GM23248 (cell line): Measurements from ENCODE around the gene SDF2L1. TPM values are rescaled to one million over a fixed set of nuclear protein-coding genes. Genes with fewer than 3 reads are reported as not detected.
"Not testable (repeated sequence)": the region's sequence is repeated elsewhere in the genome, so short reads cannot be mapped to it uniquely, and the experiment has no call there.

Experiments used
- DNase-seq: peaks from one replicate; pipeline ENCODE4 v3.0.0-alpha.2; 2015
- H2AFZ ChIP-seq: fragments of 200-600 bp; sonication (generic); 2 replicates; pipeline ENCODE4 v1.6.1; 2016; ENCODE audit warnings: antibody characterized with exemption
- H3F3A ChIP-seq: fragments of 200-600 bp; sonication (generic); 2 replicates; pipeline ENCODE4 v1.6.1; 2016; ENCODE audit warnings: mild to moderate bottlenecking, antibody characterized with exemption, mixed run types; ENCODE audit not compliant: insufficient read depth
- H3K27ac ChIP-seq: fragments of 200-600 bp; sonication (generic); 2 replicates; pipeline ENCODE4 v1.5.1; 2016; ENCODE audit warnings: mild to moderate bottlenecking
- H3K27me3 ChIP-seq: fragments of 200-600 bp; sonication (generic); replicated peaks from 2 replicates; pipeline ENCODE4 v1.6.1; 2016; ENCODE audit warnings: mild to moderate bottlenecking; ENCODE audit not compliant: insufficient read depth
- H3K36me3 ChIP-seq: fragments of 200-600 bp; sonication (generic); 2 replicates; pipeline ENCODE4 v1.6.1; 2016; ENCODE audit warnings: low read depth, mild to moderate bottlenecking
- H3K4me1 ChIP-seq: fragments of 200-600 bp; sonication (generic); 2 replicates; pipeline ENCODE4 v1.6.1; 2016; ENCODE audit warnings: mild to moderate bottlenecking; ENCODE audit not compliant: insufficient read depth
- H3K4me2 ChIP-seq: fragments of 200-600 bp; sonication (generic); one replicate; pipeline ENCODE4 v1.6.1; 2016; ENCODE audit warnings: mild to moderate bottlenecking; ENCODE audit not compliant: unreplicated experiment
- H3K4me3 ChIP-seq: fragments of 200-600 bp; sonication (generic); 2 replicates; pipeline ENCODE4 v1.5.1; 2016; ENCODE audit warnings: mild to moderate bottlenecking
- H3K79me2 ChIP-seq: fragments of 200-600 bp; sonication (generic); 2 replicates; pipeline ENCODE4 v1.6.1; 2016; ENCODE audit warnings: mild to moderate bottlenecking; ENCODE audit not compliant: insufficient read depth
- H3K9ac ChIP-seq: fragments of 200-600 bp; sonication (generic); 2 replicates; pipeline ENCODE4 v1.6.1; 2016; ENCODE audit warnings: mild to moderate bottlenecking
- H3K9me2 ChIP-seq: fragments of 200-600 bp; sonication (generic); 2 replicates; pipeline ENCODE4 v1.6.1; 2016; ENCODE audit warnings: mixed run types, mild to moderate bottlenecking, moderate library complexity; ENCODE audit not compliant: insufficient read depth
- H3K9me3 ChIP-seq: fragments of 200-600 bp; sonication (generic); one replicate; pipeline ENCODE4 v1.6.1; 2017; ENCODE audit warnings: low read depth
- H4K20me1 ChIP-seq: fragments of 200-600 bp; sonication (generic); 2 replicates; pipeline ENCODE4 v1.6.0; 2016; ENCODE audit not compliant: insufficient read depth
- EZH2 ChIP-seq: fragments of 200-600 bp; sonication (generic); IDR thresholded peaks from 2 replicates; pipeline ENCODE4 v1.6.1; 2018; ENCODE audit warnings: antibody characterized with exemption, mild to moderate bottlenecking; ENCODE audit not compliant: insufficient read depth, poor library complexity, severe bottlenecking
- EZH2phosphoT487 ChIP-seq: fragments of 200-600 bp; sonication (generic); IDR thresholded peaks from 2 replicates; pipeline ENCODE4 v1.6.1; 2018; ENCODE audit warnings: antibody characterized with exemption, moderate library complexity, mild to moderate bottlenecking, low read depth; ENCODE audit not compliant: insufficient read depth
- WGBS, 2 experiments: methylation state at CpG; one replicate each; pipeline ENCODE4 v1.1.6; 2015 to 2017; ENCODE audit warnings: low lambda C conversion rate in 2 of 2, low coverage in 1 of 2; ENCODE audit errors: missing lambda C conversion rate in 2 of 2; 5-methylcytosine and 5-hydroxymethylcytosine counted together
- in situ Hi-C: fragments of 300-500 bp; cut with MboI; formaldehyde crosslinking; loops from 2 replicates; pipeline ENCODE4 v1.15.0; 2020
- polyA plus RNA-seq: library from polyadenylated mRNA; unstranded; fragments of >200 nt; fragmentation: Nextera tagmentation; extraction: Ambion mirVana; gene quantifications from 2 replicates; pipeline ENCODE4 v1.2.1, GENCODE V29; 2016
- total RNA-seq: library from RNA; depleted of rRNA; stranded (reverse); fragments of >200 nt; shearing (Covaris generic); gene quantifications from 2 replicates; pipeline ENCODE4 v1.2.3, GENCODE V29; 2014

SDF2L1 gene
- total and polyA plus RNA-seq, 2 experiments from 2014 or later, result 33.9 to 37.2 TPM

GRCh38 chr22:21634844-21635243, 7.3 kb upstream of the SDF2L1 start:
- Histone ChIP-seq H3K9me3 (no peaks in the 10 kb centered on the region), H3K9me2 (no peaks in the 10 kb centered on the region), H3K4me3 (no peak overlapping the region), H2AFZ (no peak overlapping the region), H3K4me2 (no peak overlapping the region), H3K9ac (no peak overlapping the region), H3K4me1 (no peaks in the 10 kb centered on the region), H4K20me1 (no peaks in the 10 kb centered on the region), H3K27me3 (no peaks in the 10 kb centered on the region), H3K79me2 (no peaks in the 10 kb centered on the region), H3K36me3 (no peaks in the 10 kb centered on the region), H3K27ac (no peak overlapping the region), H3F3A (no peaks in the 10 kb centered on the region)
- TF ChIP-seq EZH2 (no peak), EZH2phosphoT487 (no peak)
- WGBS, 2 experiments, result 89 to 93% methylated on average over 19 of the region's 19 CpGs
- no peak for DNase-seq
- in situ Hi-C loops, result loop anchor here (25.0 kb wide), 1 partner anchor 173 kb away; the partner anchor contains the start of gene TMEM191C

- H3K4me2 ChIP-seq, result no peak overlapping the region
- no peak for DNase-seq
- no peaks in the 10 kb centered on the region for H3K27me3 ChIP-seq
- no peaks in the 10 kb centered on the region for H3K79me2 ChIP-seq
- 70 to 71% methylated on average over 15 of the region's 15 CpGs for WGBS, 2 experiments
- TF ChIP-seq EZH2phosphoT487 (no peak), EZH2 (no peak)
- no peaks in the 10 kb centered on the region for H3K9me2 ChIP-seq
- H3K4me1 ChIP-seq, result no peaks in the 10 kb centered on the region
- no peaks in the 10 kb centered on the region for H3K9me3 ChIP-seq
- H3F3A ChIP-seq, result no peaks in the 10 kb centered on the region
- H3K36me3 ChIP-seq, result no peaks in the 10 kb centered on the region
- no peak overlapping the region for H3K27ac ChIP-seq
- in situ Hi-C loops, result loop anchor here (25.0 kb wide), 1 partner anchor 174 kb away; the partner anchor contains the start of gene TMEM191C
- no peak overlapping the region for H3K4me3 ChIP-seq
- H4K20me1 ChIP-seq, result no peaks in the 10 kb centered on the region
- no peak overlapping the region for H3K9ac ChIP-seq
- no peak overlapping the region for H2AFZ ChIP-seq
These were observed 6.2 kb upstream of the SDF2L1 start for GRCh38 chr22:21635771-21636510.

- TF ChIP-seq EZH2 (no peak), EZH2phosphoT487 (no peak)
- H3K9ac ChIP-seq, result no peak overlapping the region
- no peaks in the 10 kb centered on the region for H3F3A ChIP-seq
- in situ Hi-C loops, result loop anchor here (25.0 kb wide), 1 partner anchor 174 kb away; the partner anchor contains the start of gene TMEM191C
- no peak overlapping the region for H3K27ac ChIP-seq
- H3K4me3 ChIP-seq, result no peak overlapping the region
- no peaks in the 10 kb centered on the region for H3K4me1 ChIP-seq
- no peaks in the 10 kb centered on the region for H3K79me2 ChIP-seq
- H3K27me3 ChIP-seq, result no peaks in the 10 kb centered on the region
- 82 to 84% methylated on average over 16 to 17 of the region's 17 CpGs for WGBS, 2 experiments
- no peak for DNase-seq
- H4K20me1 ChIP-seq, result no peaks in the 10 kb centered on the region
- H3K36me3 ChIP-seq, result no peaks in the 10 kb centered on the region
- no peaks in the 10 kb centered on the region for H3K9me3 ChIP-seq
- H3K4me2 ChIP-seq, result no peak overlapping the region
- no peaks in the 10 kb centered on the region for H3K9me2 ChIP-seq
- no peak overlapping the region for H2AFZ ChIP-seq
These were observed 5.4 kb upstream of the SDF2L1 start for GRCh38 chr22:21636629-21637218.

- in situ Hi-C loops, result loop anchor here (25.0 kb wide), 1 partner anchor 175 kb away; the partner anchor contains the start of gene TMEM191C
- not testable (repeated sequence) for H3K27ac ChIP-seq, H3K9me3 ChIP-seq, H3K4me2 ChIP-seq, H3K9ac ChIP-seq, H3F3A ChIP-seq, H3K4me3 ChIP-seq, DNase-seq, H3K36me3 ChIP-seq, H4K20me1 ChIP-seq, H3K27me3 ChIP-seq, H3K79me2 ChIP-seq, H2AFZ ChIP-seq, H3K9me2 ChIP-seq, H3K4me1 ChIP-seq
- WGBS, 2 experiments, result 76 to 86% methylated on average over 2 of the region's 2 CpGs
These were observed 4.7 kb upstream of the SDF2L1 start for GRCh38 chr22:21637450-21637849.
